ENCODE data around the gene HEYL. TPM values are rescaled to one million over a fixed set of nuclear protein-coding genes. Genes with fewer than 3 reads are reported as not detected.

HEYL gene
- 0.48 and 14.0 TPM in 2 replicates for total RNA-seq

DNA sequence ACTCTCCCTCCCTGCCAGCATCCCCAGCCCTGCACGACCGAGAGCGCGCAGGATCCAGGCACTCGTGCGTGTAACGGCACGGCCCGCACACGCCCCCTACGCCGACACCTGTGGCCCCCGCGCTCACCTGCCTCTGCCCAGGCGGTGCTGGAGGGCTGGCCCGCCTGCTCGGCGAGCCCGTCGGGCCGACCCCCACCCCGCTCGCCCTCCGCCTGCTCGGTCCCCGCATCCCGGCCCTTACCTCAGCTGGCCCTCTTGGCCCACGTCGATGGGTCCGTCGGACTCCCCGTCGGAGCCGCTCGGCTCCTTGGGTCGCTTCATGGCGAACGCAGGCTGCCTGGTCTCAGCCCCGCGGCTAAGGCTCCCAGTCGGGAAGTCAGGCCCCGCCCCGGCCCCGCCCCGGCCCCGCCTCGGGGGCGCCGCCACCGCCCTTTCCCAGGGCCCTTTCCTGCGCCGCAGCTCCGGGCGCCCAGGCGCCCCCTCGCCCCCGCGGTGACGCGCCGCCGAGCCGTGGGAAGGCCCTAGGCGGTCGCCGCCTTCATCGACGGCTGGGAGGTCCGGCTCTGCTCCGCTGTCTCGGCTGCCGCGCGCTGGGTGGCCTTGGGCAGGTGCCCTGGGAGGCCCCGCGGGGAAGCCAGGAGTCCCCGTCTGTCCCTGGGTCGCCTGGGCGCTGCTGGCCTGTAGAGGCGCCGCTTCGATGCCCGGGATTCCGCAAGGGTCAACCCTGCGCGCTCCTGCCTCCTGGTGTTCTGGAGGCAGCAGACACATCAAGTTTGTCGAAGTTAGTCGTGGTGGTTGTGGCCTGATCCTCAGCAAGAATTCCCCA, at the start of gene HEYL:
Gene HEYL (minus strand): TSS at position 339 of the 826 bp plus-strand sequence. CDS start 18 bp downstream, at position 321.

GRCh38 chr1:39671793-39672550, 32.5 kb upstream of the HEYL start, which contains the start of gene NT5C1A:
TSS of gene NT5C1A (minus strand) at chr1:39672107. CDS start at chr1:39672038, 69 bp downstream.

Other genes starting within 250 kb of the HEYL start
- gene BMP8A, start 148.0 kb downstream of the HEYL start, total RNA-seq: 0.40 TPM in 1 of 2 replicates, not detected in the other
- gene PABPC4, start 62.9 kb downstream of the HEYL start, total RNA-seq: 147 and 186 TPM in 2 replicates
- not detected in 2 replicates for gene NT5C1A, start 32.5 kb upstream of the HEYL start, total RNA-seq
- gene HPCAL4, start 51.8 kb upstream of the HEYL start, total RNA-seq: not detected in 2 replicates
- 51.8 and 53.0 TPM in 2 replicates for gene PPIE, start 99.2 kb upstream of the HEYL start, total RNA-seq
- 0.64 and 5.2 TPM in 2 replicates for gene OXCT2, start 131.7 kb upstream of the HEYL start, total RNA-seq
- 0.08 TPM in 1 of 2 replicates, not detected in the other for gene BMP8B, start 149.2 kb upstream of the HEYL start, total RNA-seq
- gene TRIT1, start 243.9 kb upstream of the HEYL start, total RNA-seq: 13.3 and 19.5 TPM in 2 replicates

All from epithelial cell of alveolus of lung (primary cell).